Inflammatory macrophage treated with lipopolysaccharide for 4 hours (primary cell): ENCODE measurements around the gene BDKRB1.

Experiments used
- DNase-seq: peaks from one replicate; pipeline ENCODE4 v3.0.0-alpha.2; 2020

Gene BDKRB1

GRCh38 chr14:96285667-96286066 is 29.7 kb downstream of the BDKRB1 start:
- no peak for DNase-seq

GRCh38 chr14:96286251-96286650 is 30.2 kb downstream of the BDKRB1 start:
- no peak for DNase-seq

- no peak for DNase-seq
These were observed 31.8 kb downstream of the BDKRB1 start for GRCh38 chr14:96287856-96288255.

- DNase-seq: no peak
These were observed 38.2 kb downstream of the BDKRB1 start for GRCh38 chr14:96294246-96294645.

- DNase-seq: peak; percentile 27
These were observed 41.0 kb downstream of the BDKRB1 start for GRCh38 chr14:96297000-96297399.

GRCh38 chr14:96297997-96298515 is 42.0 kb downstream of the BDKRB1 start:
- DNase-seq: no peak

- DNase-seq: no peak
These were observed 43.4 kb downstream of the BDKRB1 start for GRCh38 chr14:96299441-96299840.

GRCh38 chr14:96303981-96304380 is 48.0 kb downstream of the BDKRB1 start:
- DNase-seq: no peak

GRCh38 chr14:96304956-96305355 is 48.9 kb downstream of the BDKRB1 start:
- DNase-seq: no peak

- no peak for DNase-seq
These were observed 51.4 kb downstream of the BDKRB1 start for GRCh38 chr14:96307434-96307833.

- no peak for DNase-seq
These were observed 53.3 kb downstream of the BDKRB1 start for GRCh38 chr14:96309133-96309895.

- DNase-seq: no peak
These were observed 53.9 kb downstream of the BDKRB1 start for GRCh38 chr14:96309896-96310330.

GRCh38 chr14:96310906-96311305 is 54.9 kb downstream of the BDKRB1 start:
- DNase-seq: no peak
